Measurements from ENCODE around the gene CP. TPM values are rescaled to one million over a fixed set of nuclear protein-coding genes. Genes with fewer than 3 reads are reported as not detected.

The CP gene
- 6.2 TPM for total RNA-seq
- long read RNA-seq, full-length matches to known transcripts, result 1 of 4 reads
- long read RNA-seq, partial matches to known transcripts, result 2 of 4 reads
- long read RNA-seq, other reads (novel, unspliced or antisense), result 1 of 4 reads

DNA sequence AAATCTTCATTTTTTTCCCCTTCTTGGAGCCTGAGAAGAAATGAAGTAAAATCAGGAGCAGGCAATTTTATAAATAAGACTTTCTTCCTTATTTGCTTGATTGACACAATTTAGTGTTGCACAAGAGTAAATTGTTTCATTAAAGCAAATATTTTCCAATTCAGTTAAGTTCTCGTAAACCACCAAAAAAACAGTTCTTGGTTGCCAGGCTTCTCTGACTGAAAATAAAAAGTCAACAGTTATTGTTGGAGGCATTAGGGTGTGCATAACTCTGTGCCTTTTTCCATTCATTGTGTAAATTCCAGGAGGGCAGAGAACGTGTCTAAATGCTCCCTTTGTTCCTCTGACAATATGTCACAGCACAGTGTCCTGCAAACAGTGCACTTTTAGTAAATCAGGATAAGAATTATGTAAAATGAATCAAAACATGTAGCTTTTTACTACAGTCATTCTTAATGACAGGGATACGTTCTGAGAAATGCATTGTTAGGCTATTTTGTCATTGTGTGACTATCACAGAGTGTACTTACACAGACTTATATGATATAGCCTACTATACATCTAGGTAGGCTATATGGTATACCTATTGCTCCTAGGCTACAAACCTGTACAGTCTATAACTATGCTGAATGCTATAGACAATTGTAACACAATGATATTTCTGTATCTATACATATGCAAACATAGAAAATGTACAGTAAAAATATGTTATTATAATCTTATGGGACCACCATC lies at the start of gene CP:
TSS of gene CP (minus strand) at position 47 of the 735 bp plus-strand sequence. CDS start at position 10, 37 bp downstream.
- no peaks in the 10 kb centered on the region for H3K9me3 ChIP-seq (replicated peaks)
- TF ChIP-seq, protein P1, sequence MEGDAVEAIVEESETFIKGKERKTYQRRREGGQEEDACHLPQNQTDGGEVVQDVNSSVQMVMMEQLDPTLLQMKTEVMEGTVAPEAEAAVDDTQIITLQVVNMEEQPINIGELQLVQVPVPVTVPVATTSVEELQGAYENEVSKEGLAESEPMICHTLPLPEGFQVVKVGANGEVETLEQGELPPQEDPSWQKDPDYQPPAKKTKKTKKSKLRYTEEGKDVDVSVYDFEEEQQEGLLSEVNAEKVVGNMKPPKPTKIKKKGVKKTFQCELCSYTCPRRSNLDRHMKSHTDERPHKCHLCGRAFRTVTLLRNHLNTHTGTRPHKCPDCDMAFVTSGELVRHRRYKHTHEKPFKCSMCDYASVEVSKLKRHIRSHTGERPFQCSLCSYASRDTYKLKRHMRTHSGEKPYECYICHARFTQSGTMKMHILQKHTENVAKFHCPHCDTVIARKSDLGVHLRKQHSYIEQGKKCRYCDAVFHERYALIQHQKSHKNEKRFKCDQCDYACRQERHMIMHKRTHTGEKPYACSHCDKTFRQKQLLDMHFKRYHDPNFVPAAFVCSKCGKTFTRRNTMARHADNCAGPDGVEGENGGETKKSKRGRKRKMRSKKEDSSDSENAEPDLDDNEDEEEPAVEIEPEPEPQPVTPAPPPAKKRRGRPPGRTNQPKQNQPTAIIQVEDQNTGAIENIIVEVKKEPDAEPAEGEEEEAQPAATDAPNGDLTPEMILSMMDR (IDR thresholded peaks at IDR 0.05; ENCODE audit: borderline replicate concordance), result no peak
- H3K27ac ChIP-seq (replicated peaks), result no peak within 1 kb of the TSS
- DNase-seq, result no peak
- peaks cover 13% of the 10 kb centered on the region for H3K4me1 ChIP-seq
- intact Hi-C loops (cut with micrococcal nuclease), result no loop called here
- no peaks in the 10 kb centered on the region for H3K36me3 ChIP-seq
- H3K27me3 ChIP-seq (ENCODE audit: low read depth), result no peaks in the 10 kb centered on the region
- no peak within 1 kb of the TSS for H3K4me3 ChIP-seq

DNA sequence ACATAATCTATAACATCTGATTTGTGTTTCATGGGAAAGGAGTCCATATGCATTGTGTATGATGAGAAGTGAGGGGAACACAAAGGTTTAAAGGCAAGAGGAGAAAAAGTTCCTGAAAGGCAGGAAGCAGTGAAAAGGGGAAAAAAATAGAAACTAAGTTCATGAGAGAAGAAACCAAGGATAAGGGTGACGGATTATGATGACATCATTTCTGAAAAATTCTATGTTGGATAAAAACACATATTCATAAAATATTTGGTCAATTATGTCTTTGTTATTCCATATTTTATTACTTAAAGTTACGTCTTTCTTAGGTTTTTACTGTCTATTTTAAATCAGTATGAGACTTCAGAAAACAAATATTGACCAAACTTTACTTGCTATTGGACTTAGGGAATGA lies 48.6 kb upstream of the CP start:
- H3K9me3 ChIP-seq (replicated peaks), result no peaks in the 10 kb centered on the region
- TF ChIP-seq, protein P1 (IDR thresholded peaks at IDR 0.05; ENCODE audit: borderline replicate concordance), result no peak
- H3K4me3 ChIP-seq, result no peak overlapping the region
- intact Hi-C loops (cut with micrococcal nuclease), result loop anchor here (5.0 kb wide), 1 partner anchor 313 kb away; no protein-coding TSS in a partner anchor
- peaks cover 19% of the 10 kb centered on the region for H3K4me1 ChIP-seq
- H3K27me3 ChIP-seq (ENCODE audit: low read depth), result no peaks in the 10 kb centered on the region
- H3K27ac ChIP-seq (replicated peaks), result no peak overlapping the region
- no peaks in the 10 kb centered on the region for H3K36me3 ChIP-seq
- DNase-seq, result no peak

DNA sequence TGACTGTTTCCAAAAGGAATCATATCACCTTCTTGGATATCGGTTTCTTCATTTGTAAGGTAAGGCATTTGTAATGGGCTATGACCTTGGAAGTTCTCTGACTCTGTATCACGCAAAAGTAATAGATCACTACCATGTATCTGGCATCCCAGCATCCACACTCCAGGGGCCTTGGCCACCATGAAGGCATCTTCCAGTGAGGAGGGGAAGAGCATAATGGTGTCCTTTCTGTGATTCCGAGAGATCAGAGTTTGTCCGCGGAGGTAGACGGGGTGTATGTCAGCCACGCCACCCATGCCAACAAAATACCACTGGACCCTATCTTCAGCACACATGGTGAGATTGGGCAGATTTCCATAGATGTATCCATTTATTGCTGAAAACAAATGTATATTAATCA lies 48.1 kb upstream of the CP start:
- no peak for DNase-seq
- Histone ChIP-seq H3K4me3 (no peak overlapping the region), H3K27me3 (ENCODE audit: low read depth) (no peaks in the 10 kb centered on the region), H3K9me3 (replicated peaks) (no peaks in the 10 kb centered on the region), H3K27ac (replicated peaks) (no peak overlapping the region), H3K36me3 (no peaks in the 10 kb centered on the region), H3K4me1 (peaks cover 15% of the 10 kb centered on the region)
- intact Hi-C loops (cut with micrococcal nuclease), result loop anchor here (5.0 kb wide), 1 partner anchor 312 kb away; no protein-coding TSS in a partner anchor
- TF ChIP-seq, protein P1 (IDR thresholded peaks at IDR 0.05; ENCODE audit: borderline replicate concordance), result no peak

DNA sequence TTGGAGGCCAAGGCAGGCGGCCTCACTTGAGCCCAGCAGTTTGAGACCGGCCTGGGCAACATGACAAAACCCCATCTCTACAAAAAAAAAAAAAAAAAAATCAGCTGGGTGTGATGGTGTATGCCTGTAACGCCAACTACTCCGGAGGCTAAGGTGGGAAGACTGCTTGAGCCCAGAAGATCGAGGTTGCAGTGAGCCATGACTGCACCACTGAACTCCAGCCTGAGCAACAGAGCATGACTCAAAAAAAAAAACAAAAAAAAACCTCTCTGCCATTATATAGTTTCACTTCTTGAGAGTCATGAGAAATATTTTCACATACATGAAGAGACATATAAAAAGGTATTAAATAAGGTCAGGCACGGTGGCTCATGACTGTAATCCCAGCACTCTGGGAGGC lies 45.9 kb upstream of the CP start:
- no peaks in the 10 kb centered on the region for H3K4me1 ChIP-seq
- no peak for DNase-seq
- no peak overlapping the region for H3K4me3 ChIP-seq
- H3K9me3 ChIP-seq (replicated peaks), result no peaks in the 10 kb centered on the region
- H3K27me3 ChIP-seq (ENCODE audit: low read depth), result no peaks in the 10 kb centered on the region
- intact Hi-C loops (cut with micrococcal nuclease), result no loop called here
- H3K27ac ChIP-seq (replicated peaks), result no peak overlapping the region
- TF ChIP-seq, protein P1 (IDR thresholded peaks at IDR 0.05; ENCODE audit: borderline replicate concordance), result no peak
- no peaks in the 10 kb centered on the region for H3K36me3 ChIP-seq

DNA sequence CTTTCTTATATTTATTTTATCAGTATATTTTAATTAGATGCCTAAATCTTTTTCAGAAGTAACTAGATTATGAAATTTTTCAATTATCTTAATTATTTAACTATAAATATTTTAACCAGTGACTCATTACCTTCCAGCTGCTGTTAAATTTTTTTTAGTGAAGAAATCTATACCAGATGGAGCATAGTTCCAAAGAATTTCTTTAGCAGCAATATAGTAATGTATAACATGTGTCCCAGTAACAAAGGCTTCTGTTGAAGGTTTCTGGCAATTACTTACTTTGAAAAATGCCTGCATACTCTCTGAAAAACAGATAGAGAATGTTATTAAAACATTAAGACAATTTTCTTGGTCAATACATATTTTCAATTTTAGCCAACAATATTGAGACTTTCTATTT lies 45.1 kb upstream of the CP start:
- no peak for DNase-seq
- H3K27me3 ChIP-seq (ENCODE audit: low read depth), result no peaks in the 10 kb centered on the region
- no peaks in the 10 kb centered on the region for H3K4me1 ChIP-seq
- H3K9me3 ChIP-seq (replicated peaks), result no peaks in the 10 kb centered on the region
- no peaks in the 10 kb centered on the region for H3K36me3 ChIP-seq
- intact Hi-C loops (cut with micrococcal nuclease), result no loop called here
- TF ChIP-seq, protein P1 (IDR thresholded peaks at IDR 0.05; ENCODE audit: borderline replicate concordance), result no peak
- H3K27ac ChIP-seq (replicated peaks), result no peak overlapping the region
- no peak overlapping the region for H3K4me3 ChIP-seq

All from left ventricle myocardium inferior (tissue), 1 donor.